Left ventricle myocardium superior (tissue), 1 donor: ENCODE results near the gene FYB1. TPM values are rescaled to one million over a fixed set of nuclear protein-coding genes. Genes with fewer than 3 reads are reported as not detected.

Experiments used
- ATAC-seq: fragments of 200-7000 bp; cut with Tn5 transposase; one replicate; pipeline ENCODE4 v1.9.1; 2020; ENCODE audit warnings: mild to moderate bottlenecking, moderate library complexity
- DNase-seq: peaks from one replicate; pipeline ENCODE4 v3.0.0-alpha.2; 2020
- intact Hi-C: fragments of 100-400 bp; cut with micrococcal nuclease; formaldehyde crosslinking; loops from one replicate; pipeline ENCODE4 v1.11.0; 2022
- total RNA-seq: library from RNA; stranded (reverse); fragmentation: NEBNext Ultra II Directional; extraction: Animal tissue kit (Norgen Biotek cat#: 25700); gene quantifications from one replicate; pipeline ENCODE4 v1.2.1, GENCODE V29; 2021
- donor health status: DM: no; HTN: yes; CAD: no; lungs with severe emphysema.

The FYB1 gene
- total RNA-seq, 1 donor from 2014 or later: 5.8 TPM

DNA sequence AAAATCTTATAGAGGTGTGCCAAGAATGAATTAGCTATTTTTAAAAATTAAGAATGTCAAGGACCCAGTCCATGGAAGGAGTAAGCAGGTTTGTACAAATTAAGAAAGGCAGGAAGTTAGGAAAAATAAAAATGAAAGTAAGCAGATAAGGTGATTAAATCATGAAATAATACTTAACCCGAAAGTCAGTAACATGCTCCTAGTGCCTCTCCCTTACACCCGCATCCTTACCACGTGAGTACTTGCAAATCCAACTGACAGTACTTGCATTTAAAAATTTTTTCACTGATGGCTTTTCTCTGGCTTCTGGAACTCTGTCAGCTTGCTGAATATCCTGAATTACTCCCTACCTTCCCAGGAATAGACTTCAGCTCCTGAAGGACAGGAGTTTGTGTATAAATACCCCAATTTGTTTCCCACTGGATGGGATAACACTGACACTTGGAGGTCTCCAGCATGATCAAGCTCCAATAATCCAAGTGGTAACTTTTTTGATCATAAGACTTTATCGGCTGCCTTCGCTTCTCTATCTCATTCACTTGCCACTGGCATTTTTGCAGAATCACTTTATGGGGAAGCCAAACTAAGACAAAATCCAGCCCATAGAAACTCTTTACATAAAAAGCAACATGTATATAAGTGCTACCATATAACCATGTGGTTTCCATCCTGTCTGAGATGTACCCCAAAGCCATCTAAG lies 103.6 kb downstream of the FYB1 start:
- intact Hi-C loops: no loop called here

DNA sequence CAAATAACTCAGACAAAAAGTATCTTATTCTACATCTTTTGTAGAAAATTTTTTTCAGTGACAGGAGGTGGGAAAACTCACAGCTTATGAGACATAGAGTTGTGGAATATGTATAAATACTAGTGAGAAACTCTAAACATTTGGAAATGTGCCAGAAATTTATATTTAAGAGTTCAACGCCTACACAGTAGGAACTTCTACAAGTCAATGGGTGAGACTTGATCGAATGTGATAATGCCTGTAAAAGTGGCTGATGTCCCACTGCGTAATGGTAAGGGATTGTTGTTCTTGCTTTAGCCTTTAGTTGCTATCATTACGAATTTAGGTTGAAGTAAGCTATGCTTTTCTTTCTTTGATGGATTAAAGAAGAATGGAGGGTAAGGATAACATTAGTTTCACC lies 105.2 kb downstream of the FYB1 start:
- DNase-seq (no peak), ATAC-seq (no peak)
- intact Hi-C loops: no loop called here

More for the DNA sequence above, 103.6 kb downstream of the FYB1 start:
- ATAC-seq: no peak
- DNase-seq: no peak

DNA sequence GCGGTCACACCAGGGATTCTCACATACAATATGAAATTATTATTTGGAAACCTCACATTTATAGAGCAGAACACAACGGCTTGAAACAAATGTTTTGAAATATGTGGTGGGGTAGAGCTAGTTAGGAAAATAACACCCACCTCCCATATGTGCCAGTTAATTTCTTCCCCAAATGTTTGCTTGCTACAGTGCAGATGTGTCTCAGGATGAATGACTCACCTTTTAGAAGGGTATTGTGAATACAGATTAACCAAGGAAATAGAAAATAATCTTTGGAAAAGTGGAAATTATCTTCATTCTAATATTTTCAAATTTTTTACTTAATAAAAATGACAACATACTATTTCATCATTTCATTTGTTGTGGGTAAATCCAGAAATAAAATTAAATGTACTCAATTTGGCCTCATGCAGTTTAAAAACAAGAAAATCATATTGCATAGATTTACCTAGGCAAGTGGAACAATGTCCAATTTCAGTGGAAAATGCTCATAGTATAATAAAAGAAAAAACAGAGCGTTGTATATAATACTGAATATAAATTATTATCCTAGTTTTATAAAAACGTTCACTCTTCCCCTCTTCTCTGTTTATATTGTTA lies 105.9 kb downstream of the FYB1 start:
- ATAC-seq: no peak
- DNase-seq: no peak
- intact Hi-C loops: no loop called here

DNA sequence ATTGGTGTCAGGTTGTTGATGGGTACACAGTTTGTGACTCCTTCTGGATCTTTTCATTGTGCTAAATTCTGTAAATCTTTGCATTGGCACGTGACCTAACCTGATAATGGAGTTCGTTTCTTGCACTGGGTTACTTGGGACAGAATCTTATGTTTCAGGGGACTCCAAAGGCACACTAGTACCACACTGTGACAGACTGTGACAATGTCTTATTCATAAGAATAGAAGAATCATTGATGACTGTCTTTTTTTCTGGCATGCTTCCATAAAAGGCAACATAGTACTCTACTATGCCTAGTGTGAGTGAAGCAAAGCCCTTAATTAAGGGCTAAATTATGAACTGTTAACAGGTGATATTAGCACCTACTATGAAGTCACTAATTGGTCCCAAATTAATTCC lies 109.8 kb downstream of the FYB1 start:
- DNase-seq: no peak
- no peak for ATAC-seq
- intact Hi-C loops: no loop called here

DNA sequence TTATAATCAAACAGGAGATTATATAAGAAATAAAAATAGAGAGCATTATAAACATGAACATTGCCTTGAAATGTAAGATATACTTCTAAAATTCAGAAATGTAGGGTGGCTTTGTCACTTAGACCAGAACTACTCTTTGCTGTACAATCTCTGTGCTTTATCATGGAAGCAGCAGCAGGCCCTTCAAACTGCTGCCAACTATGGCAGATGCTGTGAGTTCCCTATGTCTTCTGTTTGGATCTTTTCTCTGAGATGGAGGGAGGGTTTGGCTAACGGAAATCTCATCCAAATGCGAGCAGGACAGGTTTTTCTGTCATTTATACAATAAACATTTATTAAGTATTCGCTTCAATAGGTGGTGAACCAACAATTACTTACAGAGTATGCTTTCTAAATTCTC lies 110.4 kb downstream of the FYB1 start:
- intact Hi-C loops: no loop called here
- DNase-seq (no peak), ATAC-seq (no peak)

DNA sequence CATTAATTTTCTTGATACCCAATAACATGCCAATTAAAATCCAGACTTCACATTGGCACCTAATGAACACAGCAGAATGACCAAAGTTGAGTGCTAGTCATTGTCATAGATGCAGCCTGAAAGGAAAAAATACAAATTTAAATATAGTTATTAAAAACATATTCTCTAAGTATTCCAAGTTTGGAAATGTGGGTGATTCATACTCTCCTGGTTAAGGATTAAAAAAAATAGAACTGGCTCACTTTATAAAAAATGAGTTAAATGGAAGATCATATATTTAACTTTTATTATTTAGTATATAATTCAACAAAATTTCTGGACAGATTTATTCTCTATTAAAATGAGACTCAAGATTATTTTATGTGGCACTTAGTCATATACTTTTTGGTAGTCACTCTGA lies 112.0 kb downstream of the FYB1 start:
- intact Hi-C loops: no loop called here
- no peak for DNase-seq
- no peak for ATAC-seq

DNA sequence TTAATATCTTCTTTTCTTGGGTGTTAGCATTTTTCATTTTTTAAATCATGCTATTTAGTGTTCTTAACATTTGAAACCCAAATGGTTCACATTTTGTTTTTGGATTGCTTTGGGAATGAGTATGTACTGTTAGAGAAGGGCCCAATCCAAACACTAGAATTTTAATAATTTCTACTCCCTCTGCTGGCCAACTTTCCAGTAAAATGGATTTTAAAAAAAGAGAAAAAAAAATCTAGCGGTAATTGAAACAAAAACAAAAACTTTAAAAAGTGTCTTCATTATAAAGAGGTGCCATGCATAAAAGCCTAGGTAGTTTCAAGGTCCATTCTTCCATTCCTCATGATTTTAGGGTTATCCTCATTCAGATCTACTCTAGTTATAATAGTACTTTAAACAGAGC lies 113.0 kb downstream of the FYB1 start:
- DNase-seq (no peak), ATAC-seq (no peak)
- intact Hi-C loops: no loop called here

DNA sequence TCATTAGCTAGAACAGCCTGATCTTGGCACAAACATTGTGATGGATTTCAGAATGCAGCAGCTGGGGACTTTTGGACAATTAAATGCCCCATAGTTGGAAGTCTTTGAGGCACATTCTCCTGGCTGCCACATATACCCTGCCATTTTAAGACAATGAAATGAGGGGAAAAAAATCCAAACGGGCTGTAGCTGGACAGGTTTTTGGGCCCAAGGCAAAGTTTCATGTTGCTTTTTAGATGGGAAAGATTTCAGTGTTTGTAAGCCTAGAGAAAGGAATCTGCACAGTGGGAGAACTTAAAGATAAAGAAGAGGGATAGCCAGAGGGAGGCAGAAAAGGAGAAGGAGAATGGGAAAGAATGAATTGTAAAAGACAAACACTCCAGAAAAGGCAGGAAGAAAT lies 115.1 kb downstream of the FYB1 start:
- ATAC-seq: no peak

DNA sequence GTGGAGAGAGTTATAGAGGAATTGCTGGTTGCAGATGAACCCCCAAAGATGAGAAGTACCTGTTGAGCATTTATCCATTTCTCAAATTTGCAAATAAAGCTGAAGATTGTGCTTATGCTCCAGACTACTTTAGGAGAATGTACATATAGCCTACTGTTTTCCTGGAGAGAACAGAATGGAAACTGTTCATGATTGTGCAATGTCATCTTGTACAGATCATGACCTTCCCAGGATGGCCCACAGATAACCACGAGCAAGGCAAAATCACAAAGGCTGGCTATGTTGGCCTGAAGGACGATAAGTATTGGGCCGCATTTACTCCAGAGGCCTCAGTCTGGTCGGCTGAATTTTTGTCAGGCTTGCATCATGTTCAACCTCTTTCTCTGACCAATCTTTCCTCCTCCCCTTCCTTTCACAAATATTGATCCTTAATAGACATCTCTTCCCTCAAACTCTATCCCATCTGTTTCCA lies 116.6 kb downstream of the FYB1 start:
- intact Hi-C loops: no loop called here
- DNase-seq (no peak), ATAC-seq (no peak)

More for the DNA sequence above, 115.1 kb downstream of the FYB1 start:
- no peak for DNase-seq
- intact Hi-C loops: no loop called here

DNA sequence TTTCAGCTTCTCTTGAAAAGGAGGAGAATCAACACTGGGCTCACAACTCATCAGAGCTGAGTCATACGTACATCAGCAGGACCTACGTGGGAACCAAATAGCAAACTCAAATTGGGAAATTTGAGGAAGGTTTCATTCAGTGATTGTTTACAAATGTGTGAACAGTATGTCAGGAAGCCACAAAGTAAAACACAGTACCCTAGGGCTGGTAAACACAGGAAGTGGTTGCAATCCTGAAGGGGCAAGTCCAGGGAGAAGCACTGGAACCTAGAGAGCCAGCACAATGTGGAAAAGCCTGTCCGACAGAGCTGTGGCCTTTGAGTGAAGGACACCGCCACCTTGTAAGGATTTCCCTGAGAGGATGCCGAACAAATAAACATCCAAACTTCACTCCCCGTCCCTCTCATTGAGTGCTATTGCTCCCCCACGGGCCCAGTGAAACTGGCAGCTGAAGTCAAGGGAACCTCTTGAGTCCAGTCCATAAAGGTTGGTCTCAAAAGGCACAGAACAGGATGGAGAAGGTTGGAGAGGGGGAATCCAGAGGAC lies 118.4 kb downstream of the FYB1 start:
- DNase-seq: no peak
- no peak for ATAC-seq
- intact Hi-C loops: no loop called here

DNA sequence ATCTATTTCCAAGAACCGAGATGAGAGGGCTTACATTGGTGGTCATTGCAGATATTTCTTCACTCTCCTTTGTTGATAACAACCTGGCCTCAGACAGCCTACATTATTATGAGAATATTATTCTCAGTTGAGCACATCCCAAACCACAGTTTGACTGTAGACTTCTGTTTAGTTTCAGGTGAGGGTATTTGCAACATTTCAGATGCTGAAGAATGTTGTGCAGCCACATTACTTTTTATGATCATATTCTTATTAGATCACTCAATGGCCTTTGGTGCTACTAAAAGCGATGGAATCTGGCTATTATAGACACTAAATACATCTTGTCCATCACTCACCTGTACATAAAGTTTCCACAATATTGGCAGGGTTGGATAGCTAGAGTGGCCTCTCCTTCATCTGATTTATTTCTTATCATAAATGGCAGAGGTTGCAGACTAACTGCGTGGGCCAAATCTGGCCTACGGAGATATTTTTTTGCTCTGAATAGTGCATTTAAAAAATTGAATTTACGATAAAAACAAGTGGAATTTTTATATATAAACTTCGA lies 119.0 kb downstream of the FYB1 start:
- no peak for ATAC-seq
- no peak for DNase-seq
- intact Hi-C loops: no loop called here

DNA sequence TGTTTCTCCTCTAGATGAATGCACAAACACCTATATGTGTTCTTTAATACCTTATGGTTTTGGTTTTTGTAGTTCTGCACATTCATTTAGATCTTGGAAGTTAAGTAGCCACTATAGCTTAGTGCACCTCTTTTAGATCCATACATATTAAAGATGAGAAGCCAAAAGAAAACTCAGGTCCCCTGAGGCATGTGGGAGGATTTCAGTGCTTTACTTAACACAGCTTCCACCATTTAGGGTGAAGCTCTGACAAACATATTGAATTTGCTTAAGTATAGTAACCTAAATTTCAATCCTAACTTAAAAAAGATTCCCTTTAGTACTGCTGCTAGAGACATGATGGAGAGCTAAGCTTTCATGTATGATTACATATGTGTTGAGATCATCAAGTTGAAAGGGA lies 119.5 kb downstream of the FYB1 start:
- DNase-seq: no peak
- no peak for ATAC-seq
- intact Hi-C loops: no loop called here

DNA sequence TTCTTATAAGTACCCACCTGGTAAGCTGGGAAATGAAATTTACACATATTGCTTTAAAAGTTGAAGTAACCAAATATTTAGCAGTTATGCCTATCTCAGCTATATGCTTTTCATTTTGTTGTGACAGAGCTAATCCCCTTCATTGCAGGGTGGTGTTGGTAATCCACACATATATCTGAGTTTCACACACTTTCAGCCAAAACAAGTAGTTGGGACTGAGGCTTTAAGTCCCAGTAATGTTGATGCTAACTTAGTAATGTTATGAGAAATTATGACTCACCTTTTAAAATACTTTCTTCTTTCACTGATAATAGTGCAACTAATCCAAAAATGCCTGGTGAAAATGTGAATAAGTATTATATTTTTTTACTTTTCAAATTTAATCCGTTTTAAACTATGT lies 126.0 kb downstream of the FYB1 start:
- no peak for DNase-seq
- intact Hi-C loops: no loop called here
- ATAC-seq: no peak

DNA sequence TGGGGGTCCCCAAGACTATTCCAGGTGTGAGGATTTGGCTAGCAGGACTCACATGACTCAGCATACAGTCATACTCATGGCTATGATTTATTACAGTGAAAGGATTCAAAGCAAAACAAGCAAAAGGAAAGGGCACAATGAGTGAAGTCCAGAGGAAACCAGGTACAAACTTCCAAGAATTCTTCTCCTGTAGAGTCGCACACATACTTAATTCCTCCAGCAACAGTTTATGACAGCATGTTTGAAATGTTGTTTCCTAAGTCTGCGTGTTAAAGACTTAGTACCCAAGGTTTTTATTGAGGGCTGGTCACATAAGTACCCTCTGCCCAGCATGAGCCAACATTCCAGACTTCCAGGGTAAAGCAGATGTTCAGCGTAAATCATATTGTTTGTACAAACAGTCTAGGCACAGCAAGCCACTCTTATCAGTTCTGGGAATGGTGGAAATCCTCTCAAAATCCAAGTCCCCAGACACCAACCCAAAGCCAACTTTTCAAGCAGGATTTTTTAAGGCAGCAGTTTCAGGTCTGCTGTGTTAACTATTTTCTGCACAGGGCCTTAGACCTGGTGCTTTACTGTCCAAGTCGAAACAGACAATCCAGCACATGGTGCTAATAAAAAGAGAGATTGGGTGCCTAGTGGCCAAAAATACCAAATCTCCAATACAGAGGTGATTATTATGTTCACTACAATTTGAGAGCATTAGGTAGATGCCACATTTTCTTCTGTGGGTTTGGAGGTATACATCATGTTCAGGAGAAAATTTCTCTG lies 126.6 kb downstream of the FYB1 start:
- DNase-seq (no peak), ATAC-seq (no peak)
- intact Hi-C loops: no loop called here

DNA sequence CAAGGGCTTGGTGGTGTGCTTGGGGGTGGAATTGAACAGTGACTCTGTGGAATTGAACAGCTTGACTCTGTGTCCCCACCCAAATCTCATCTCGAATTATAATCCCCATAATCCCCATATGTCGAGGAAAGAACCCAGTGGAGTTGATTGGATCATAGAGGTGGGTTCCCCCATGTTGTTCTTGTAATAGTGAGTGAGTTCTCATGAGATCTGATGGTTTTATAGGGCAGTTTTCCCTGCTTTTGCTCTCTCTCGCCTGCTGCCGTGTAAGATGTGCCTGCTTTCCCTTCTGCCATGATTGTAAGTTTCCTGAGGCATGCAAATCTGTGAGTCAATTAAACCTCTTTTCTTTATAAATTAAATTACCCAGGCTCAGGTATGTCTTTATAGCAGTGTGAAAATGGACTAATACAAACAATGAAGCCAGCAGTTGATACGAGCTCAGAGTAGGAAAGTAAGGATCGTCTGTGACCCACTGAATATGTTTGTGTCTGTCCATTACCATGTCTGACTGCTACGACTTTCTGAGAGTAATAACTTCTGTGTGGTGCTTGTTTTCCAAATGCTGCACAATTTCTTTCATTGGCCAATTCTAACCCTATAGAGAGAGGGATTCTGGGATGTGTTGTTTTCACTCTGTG lies 127.3 kb downstream of the FYB1 start:
- ATAC-seq (no peak), DNase-seq (no peak)
- intact Hi-C loops: no loop called here

DNA sequence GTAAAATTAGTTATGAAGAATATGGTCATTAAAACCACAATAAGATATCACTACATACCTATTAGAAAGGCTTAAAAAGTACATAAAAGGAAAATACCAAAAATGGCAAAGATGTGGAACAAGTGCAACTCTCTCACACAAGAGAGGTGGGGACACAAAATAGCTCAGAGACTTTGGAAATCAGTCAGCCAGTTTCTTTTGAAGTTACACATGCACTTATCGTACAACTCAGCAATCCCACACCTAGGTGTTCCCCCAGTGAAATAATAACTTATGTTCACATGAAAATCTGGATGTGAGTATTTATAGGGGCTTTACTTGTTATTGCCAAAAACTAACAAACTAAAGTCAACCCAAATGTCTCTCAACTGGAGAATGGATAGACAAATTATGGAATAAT lies 135.4 kb downstream of the FYB1 start:
- intact Hi-C loops: loop anchor here (5.0 kb wide), 1 partner anchor 87 kb away; no protein-coding TSS in a partner anchor
- ATAC-seq (no peak), DNase-seq (no peak)

DNA sequence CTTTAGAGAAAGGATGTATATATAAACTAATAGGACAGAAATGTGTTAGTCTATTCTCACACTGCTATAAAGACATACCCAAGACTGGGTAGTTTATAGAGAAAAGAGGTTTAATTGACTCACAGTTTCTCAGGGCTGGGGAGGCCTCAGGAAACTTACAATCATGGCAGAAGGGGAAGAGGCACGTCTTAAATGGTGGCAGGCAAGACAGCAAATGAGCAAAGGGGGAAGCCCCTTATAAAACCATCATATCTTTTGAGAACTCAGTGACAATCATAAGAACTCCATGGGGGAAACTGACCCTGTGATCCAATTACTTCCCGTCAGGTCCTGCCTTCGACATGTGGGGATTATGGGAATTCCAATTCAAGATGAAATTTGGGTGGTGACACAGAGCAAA lies 136.4 kb downstream of the FYB1 start:
- no peak for DNase-seq
- ATAC-seq: no peak
- intact Hi-C loops: loop anchor here (5.0 kb wide), 1 partner anchor 86 kb away; no protein-coding TSS in a partner anchor

DNA sequence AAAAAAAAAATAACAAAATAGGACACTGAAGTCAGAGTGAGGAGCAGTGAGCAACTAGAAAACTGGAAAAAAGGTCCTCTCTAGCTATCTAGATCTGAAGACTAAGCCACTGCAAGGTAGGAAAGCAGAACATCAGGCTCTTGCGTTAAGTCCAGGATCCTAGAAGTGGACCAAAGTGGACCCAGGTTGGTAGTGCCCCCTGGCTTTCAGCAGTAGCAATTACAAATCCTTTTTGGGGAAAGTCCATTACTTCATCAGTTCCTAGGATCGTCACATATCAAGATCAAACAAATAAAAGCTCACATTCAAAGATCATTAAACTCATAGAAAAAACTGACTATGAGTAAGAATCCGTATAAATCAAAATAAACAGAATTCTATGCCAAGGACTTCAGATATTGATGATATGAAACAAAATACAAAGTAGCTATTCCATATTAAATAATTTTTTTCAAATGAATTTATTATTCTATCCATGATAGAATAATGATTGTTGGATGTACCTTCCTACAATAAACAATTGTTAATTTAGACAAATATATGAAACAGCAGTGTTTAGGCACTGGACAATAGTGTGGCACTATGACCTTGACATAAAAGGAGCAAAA lies 138.7 kb downstream of the FYB1 start:
- peak; percentile 78 for ATAC-seq
- no peak for DNase-seq
- intact Hi-C loops: loop anchor here (5.0 kb wide), 1 partner anchor 83 kb away; no protein-coding TSS in a partner anchor

DNA sequence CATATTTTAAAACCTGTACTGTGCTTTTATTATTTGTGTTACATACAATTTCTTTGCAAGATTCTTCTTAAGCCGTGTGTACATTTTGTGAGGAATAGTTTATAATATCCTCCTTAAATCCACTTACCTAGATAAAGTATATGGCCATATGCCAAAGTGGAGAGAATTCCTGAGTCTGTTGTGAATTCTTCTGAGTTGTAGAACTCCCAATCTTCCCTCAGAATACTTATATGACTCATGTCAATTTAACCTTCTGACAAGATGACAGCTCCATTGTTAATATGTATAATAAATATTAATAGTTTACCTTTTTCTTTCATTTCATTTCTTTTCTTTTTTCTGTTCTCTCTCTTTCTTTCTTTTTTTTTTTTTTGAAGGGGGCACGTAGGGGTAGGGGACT lies 139.2 kb downstream of the FYB1 start:
- intact Hi-C loops: loop anchor here (5.0 kb wide), 1 partner anchor 83 kb away; no protein-coding TSS in a partner anchor
- DNase-seq (no peak), ATAC-seq (no peak)
